GM20000 (cell line): ENCODE measurements around the gene ASIC1.
"Not testable (repeated sequence)": the region's sequence is repeated elsewhere in the genome, so short reads cannot be mapped to it uniquely, and the experiment has no call there.

Experiments
- DNase-seq: peaks from one replicate; pipeline ENCODE4 v3.0.0; 2012; ENCODE audit warnings: low spot score
- CTCF ChIP-seq: IDR thresholded peaks from 2 replicates; pipeline ENCODE4 v1.5.1; 2012; ENCODE audit warnings: mild to moderate bottlenecking, control low read depth; ENCODE audit errors: extremely low read depth, missing control alignments

The ASIC1 gene

GRCh38 chr12:50079771-50080170 lies 22.4 kb downstream of the ASIC1 start:
- TF ChIP-seq CTCF, result no peak
- no peak for DNase-seq

GRCh38 chr12:50081096-50081808 lies 23.9 kb downstream of the ASIC1 start:
- TF ChIP-seq CTCF, result no peak
- no peak for DNase-seq

DNA sequence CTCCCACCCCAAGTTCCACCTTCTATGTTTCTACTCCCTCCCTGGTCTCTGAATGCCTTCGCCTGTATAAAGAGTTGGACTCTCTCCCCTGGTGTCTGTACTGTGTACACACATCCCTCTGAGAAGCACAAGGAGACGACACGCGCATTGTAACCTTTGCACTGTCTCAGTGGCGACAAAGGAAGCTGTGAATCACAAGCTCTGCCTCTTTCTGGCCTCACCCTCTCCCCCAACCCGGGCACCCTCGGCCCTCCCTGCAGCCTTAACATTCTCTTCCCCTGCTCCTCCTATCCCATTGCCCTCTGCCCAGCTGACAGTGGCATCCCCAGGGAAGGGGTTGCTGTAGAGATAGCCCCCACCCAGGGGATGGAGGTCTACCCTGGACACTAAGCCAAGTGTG lies 25.2 kb downstream of the ASIC1 start:
- DNase-seq, result no peak
- TF ChIP-seq CTCF, result no peak

DNA sequence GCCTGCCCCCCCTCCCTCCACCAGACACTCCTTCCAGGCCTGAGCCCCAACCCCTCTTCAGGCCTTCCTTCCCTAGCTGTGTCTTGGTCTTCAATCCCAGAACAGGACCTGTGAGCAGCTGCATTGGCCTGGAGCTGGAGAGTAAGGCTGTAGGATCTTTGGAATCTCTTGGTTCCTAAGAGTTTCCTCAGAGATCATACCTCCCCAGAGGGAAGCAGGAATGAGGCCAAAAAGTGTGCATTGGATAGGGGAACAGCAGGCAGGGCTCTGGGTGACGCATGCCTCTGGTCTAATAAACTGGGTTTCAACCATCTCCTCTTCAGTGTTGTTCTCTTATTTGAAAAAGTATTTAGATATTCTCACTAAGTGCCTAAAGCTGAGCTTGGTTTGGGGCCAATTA lies 25.9 kb downstream of the ASIC1 start:
- TF ChIP-seq CTCF, result no peak
- DNase-seq, result no peak

GRCh38 chr12:50084409-50084774 lies 27.0 kb downstream of the ASIC1 start:
- not testable (repeated sequence) for DNase-seq

DNA sequence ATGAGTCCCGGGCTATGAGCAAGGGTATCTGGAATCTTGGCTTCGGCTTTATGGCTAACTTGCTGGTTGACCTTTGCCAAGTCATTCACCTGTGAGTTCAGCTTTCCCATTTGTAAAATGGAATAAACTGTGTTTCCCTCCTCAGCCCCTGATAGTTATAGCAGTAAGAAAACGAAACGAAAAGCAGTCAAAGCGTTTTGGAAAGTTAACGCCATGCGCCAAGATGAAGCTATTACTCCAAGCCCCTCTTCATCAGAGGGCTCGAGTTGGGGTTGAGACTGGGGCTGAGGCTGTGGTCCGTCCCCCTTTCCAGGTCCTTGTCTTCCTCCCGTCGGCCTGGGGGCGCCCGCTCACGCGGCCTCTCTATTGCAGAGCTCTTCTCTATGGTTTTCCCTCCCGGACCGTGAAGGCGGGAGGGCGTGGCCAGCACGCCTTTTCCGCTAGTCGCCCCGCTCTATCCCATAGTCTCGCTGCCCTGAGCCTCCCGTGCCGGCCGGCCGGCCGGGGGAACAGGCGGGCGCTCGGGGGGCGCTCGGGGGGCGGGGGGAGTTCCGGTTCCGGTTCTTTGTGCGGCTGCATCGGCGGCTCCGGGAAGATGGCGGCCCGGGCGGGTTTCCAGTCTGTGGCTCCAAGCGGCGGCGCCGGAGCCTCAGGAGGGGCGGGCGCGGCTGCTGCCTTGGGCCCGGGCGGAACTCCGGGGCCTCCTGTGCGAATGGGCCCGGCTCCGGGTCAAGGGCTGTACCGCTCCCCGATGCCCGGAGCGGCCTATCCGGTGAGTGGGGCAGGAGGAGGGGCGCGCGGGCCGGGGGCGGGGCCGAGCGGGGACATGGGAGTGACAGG lies 27.6 kb downstream of the ASIC1 start, which contains the start of gene SMARCD1:
TSS of gene SMARCD1 (plus strand) at position 568 of the 840 bp plus-strand sequence. CDS start at position 596, 28 bp downstream.
- TF ChIP-seq CTCF, result peak; percentile 54
- peak; percentile 96 for DNase-seq

DNA sequence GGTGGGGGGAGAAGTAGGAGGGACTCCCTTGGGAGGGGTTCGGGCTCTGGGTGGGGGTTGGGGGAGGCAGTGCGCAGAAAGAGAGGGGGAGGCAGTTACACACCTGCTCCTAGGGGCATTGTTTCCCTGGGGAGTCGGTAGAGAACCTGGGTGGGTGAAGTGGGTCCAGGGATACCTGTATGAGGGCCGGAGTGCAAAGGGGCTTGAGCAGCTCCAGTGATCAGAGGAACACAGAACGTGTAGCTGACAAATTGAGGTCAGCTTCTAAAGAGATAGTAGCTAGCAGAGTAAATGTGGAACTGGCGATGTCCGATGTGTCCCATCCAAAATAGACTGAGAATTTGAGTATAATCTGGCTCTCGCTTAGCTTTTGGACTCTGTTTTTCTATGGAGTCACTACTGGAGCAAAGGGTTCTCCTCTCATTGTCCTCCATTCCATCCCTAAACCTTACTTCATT lies 28.2 kb downstream of the ASIC1 start:
- DNase-seq, result peak; percentile 38
- no peak for TF ChIP-seq CTCF
